Lower leg skin (tissue), 4 donors: Measurements from ENCODE around the gene CFAP65. TPM values are rescaled to one million over a fixed set of nuclear protein-coding genes. Genes with fewer than 3 reads are reported as not detected.

Experiments
- DNase-seq, 2 donors: peaks; one replicate each; pipeline ENCODE4 v3.0.0-alpha.2; 2019; ENCODE audit warnings: low spot score in 2 of 2
- H3K4me3 ChIP-seq: fragments of 200-600 bp; sonication (generic); 2 replicates; pipeline ENCODE4 v1.5.1; 2017; ENCODE audit warnings: mild to moderate bottlenecking, low read depth; ENCODE audit not compliant: poor library complexity, severe bottlenecking
- POLR2A ChIP-seq, 2 donors: fragments of 450-650 bp; IDR thresholded peaks; one replicate each; pipeline ENCODE4 v1.6.1; 2016 to 2017; ENCODE audit warnings: antibody characterized with exemption in 2 of 2, mild to moderate bottlenecking in 1 of 2, moderate library complexity in 1 of 2
- WGBS, 2 donors: methylation state at CpG; one replicate each; pipeline ENCODE4 v1.1.5; 2018; 5-methylcytosine and 5-hydroxymethylcytosine counted together
- intact Hi-C: fragments of 100-400 bp; cut with DNase I; formaldehyde crosslinking; loops from one replicate; pipeline ENCODE4 v1.15.0; 2023; ENCODE audit warnings: low total_unique reads
- total RNA-seq, 4 donors: library from RNA; depleted of rRNA; stranded (reverse); fragments of >200 nt; gene quantifications; one replicate each; pipeline ENCODE4 v1.1.0, GENCODE V29; 2016
- TF ChIP-seq, protein P1 (sequence below), 3 donors: fragments of 450-650 bp; IDR thresholded peaks; one replicate each; pipeline ENCODE4 v1.5.1; 2016; ENCODE audit warnings: antibody characterized with exemption in 3 of 3, mild to moderate bottlenecking in 3 of 3, moderate library complexity in 2 of 3

The CFAP65 gene
- total RNA-seq, 4 donors from 2014 or later, result not detected

DNA sequence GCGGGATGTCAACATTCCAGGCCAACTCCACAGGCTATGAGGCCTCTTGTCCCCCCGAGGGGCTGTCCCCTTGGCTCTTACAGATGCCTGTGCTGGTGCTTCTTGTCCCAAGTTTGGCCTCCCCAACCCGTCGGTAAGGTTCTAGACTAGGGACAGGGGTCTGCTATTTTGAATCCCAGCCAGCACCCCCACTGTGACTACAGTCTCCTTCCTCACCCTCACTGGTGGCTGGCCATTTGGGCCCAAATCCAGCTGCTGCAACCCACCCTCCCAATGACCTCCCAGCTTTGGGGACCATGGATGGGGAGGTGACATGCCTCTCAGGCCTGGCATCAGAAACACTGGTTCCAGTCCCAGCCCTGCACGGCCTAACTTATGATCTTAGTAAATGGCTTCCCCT lies 18.7 kb downstream of the CFAP65 start:
- WGBS, 2 donors, result 86 to 95% methylated on average over 5 of the region's 5 CpGs
- TF ChIP-seq, protein P1, sequence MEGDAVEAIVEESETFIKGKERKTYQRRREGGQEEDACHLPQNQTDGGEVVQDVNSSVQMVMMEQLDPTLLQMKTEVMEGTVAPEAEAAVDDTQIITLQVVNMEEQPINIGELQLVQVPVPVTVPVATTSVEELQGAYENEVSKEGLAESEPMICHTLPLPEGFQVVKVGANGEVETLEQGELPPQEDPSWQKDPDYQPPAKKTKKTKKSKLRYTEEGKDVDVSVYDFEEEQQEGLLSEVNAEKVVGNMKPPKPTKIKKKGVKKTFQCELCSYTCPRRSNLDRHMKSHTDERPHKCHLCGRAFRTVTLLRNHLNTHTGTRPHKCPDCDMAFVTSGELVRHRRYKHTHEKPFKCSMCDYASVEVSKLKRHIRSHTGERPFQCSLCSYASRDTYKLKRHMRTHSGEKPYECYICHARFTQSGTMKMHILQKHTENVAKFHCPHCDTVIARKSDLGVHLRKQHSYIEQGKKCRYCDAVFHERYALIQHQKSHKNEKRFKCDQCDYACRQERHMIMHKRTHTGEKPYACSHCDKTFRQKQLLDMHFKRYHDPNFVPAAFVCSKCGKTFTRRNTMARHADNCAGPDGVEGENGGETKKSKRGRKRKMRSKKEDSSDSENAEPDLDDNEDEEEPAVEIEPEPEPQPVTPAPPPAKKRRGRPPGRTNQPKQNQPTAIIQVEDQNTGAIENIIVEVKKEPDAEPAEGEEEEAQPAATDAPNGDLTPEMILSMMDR (IDR thresholded peaks at IDR 0.05), result no peak
- TF ChIP-seq POLR2A (IDR thresholded peaks at IDR 0.05), result no peak
- H3K4me3 ChIP-seq, result no peak overlapping the region
- no peak for DNase-seq
- intact Hi-C loops, result no loop called here

DNA sequence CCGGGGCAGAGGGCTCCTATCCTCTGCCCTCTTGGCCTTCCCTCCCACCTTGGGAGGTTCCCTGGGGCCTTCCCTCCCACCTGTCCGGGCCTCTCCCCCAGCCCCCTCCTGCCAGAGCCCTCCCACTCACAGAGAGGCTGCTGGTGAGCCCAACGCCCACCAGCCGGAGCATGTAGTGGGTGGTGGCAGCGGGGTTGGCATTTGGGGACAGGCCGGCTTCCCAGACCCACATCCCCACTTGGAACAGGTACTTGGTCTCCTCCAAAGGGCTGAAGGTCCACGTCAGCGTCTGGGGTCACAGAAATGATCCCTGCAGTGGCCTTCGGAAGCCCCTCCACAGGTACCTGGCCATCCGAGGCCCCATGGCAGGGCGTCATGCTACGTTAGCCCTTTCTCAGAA lies 19.3 kb downstream of the CFAP65 start:
- 87 to 91% methylated on average over 12 of the region's 12 CpGs for WGBS, 2 donors
- intact Hi-C loops, result no loop called here
- TF ChIP-seq, protein P1 (IDR thresholded peaks at IDR 0.05), result no peak
- no peak for TF ChIP-seq POLR2A (IDR thresholded peaks at IDR 0.05)
- DNase-seq, result no peak
- no peak overlapping the region for H3K4me3 ChIP-seq

DNA sequence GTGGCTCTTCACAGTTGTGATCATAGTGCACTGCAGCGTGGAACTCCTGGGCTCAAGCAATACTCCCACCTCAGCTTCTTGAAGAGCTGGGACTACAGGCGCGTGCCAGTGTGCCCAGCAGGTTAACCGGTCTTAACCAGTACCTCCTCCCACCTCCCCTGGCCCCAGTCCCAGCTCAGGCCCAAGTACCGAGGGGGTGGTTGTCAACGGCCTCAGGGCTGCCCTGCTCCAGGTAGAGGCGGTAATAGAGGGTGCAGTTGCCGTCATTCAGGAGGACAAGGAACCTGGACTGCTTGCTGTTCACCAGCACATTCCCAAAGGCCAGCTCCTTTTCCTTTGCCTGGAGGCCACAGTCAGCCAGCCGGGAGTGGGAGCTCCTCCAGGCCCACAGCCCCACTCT lies 19.7 kb downstream of the CFAP65 start:
- TF ChIP-seq, protein P1 (IDR thresholded peaks at IDR 0.05), result no peak
- TF ChIP-seq POLR2A (IDR thresholded peaks at IDR 0.05), result no peak
- no peak for DNase-seq
- intact Hi-C loops, result no loop called here
- H3K4me3 ChIP-seq, result no peak overlapping the region
- 60 to 72% methylated on average over 9 of the region's 9 CpGs for WGBS, 2 donors

DNA sequence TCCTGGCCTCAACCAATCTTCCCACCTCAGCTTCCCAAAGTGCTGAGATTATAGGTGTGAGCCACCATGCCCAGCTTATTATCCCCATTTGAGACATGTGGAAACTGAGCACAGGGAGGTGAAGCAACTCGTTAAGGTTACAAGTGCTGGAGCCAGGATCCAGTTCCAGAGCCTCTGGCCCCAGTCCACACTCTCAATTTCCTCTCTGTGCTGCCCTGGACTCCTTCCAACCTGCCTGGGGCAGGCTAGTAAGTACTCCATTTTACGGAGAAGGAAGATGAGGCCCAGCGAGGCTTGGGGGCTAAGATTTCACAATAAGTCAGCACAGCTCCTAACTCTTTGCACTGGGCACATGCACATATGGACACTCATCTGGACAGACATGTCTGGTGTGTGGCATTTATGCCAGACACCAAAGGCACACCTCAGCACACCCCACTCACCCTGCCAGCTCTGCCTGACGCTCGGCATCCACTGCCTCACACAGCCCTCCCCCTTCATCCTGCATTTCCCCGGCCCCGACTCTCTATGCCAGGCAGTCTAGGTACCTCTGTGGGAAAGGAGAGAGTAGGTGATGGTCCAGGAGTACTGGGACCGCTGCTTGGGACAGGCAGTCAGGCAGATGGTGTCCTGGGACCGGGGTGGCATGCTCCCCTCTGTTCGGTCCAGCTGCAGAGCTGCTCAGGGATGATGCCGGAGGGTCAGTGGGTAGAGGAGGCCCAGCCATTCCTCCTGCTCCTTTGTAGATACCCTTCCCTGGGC lies 20.5 kb downstream of the CFAP65 start:
- no peak for TF ChIP-seq POLR2A (IDR thresholded peaks at IDR 0.05)
- TF ChIP-seq, protein P1 (IDR thresholded peaks at IDR 0.05), result no peak
- intact Hi-C loops, result no loop called here
- DNase-seq, result no peak
- H3K4me3 ChIP-seq, result no peak overlapping the region
- 51 to 64% methylated on average over 10 to 11 of the region's 11 CpGs for WGBS, 2 donors

DNA sequence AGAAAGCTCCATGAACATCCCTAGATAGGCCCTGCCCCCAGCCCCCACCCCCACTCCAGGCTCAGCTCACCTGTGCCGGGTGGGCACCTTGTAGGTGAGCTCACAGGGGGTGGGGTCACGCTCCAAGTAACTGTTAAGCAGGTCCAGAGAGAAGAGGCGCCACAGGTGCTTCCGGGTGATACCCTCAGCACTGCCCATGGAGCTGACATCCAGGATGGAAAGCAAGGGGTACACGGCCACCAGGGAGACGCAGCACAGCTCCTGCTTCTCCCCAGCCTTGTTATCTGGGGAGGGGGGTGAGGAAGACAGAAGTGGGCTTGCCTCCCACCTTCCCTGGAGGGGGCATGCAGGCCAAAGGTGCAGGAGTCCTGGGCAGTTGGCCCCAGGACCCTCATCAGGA lies 21.9 kb downstream of the CFAP65 start:
- no peak overlapping the region for H3K4me3 ChIP-seq
- no peak for TF ChIP-seq POLR2A (IDR thresholded peaks at IDR 0.05)
- TF ChIP-seq, protein P1 (IDR thresholded peaks at IDR 0.05), result no peak
- no peak for DNase-seq
- intact Hi-C loops, result no loop called here
- 76 to 79% methylated on average over 4 to 6 of the region's 6 CpGs for WGBS, 2 donors

DNA sequence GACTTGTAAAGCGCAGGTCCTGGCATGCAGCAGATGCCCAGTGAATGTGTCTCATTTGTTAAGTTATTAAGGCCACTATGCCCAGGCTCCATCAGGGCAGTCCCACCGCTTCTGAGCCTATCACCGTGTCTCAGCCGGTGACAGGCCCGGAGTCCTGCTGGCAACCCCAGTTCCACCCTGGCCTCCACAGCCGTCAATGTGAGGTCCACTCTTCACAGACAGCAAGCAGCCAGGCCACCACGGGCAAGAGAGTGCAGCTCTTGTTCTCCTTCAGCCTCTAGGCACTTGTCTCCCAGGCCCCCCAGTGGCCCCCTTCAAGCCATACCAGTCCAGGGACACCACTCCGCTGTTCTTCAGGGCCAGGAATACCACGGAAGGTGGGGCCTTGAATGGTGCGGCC lies 22.6 kb downstream of the CFAP65 start:
- intact Hi-C loops, result no loop called here
- H3K4me3 ChIP-seq, result no peak overlapping the region
- TF ChIP-seq POLR2A (IDR thresholded peaks at IDR 0.05), result no peak
- TF ChIP-seq, protein P1 (IDR thresholded peaks at IDR 0.05), result no peak
- 79 to 94% methylated on average over 10 of the region's 10 CpGs for WGBS, 2 donors
- no peak for DNase-seq
